K562 (cell line): ENCODE results near the gene SLC15A5. TPM values are rescaled to one million over a fixed set of nuclear protein-coding genes. Genes with fewer than 3 reads are reported as not detected.
A peak's percentile ranks its signal among the peaks of the same experiment; 100 is the strongest.

Source experiments
- ATAC-seq: fragments of 200-7000 bp; cut with Tn5 transposase; 3 replicates; pipeline ENCODE4 v1.9.1; 2020; ENCODE audit warnings: moderate library complexity
- BruUV-seq: library from RNA; stranded (reverse); fragments of 400-500 nt; replicated peaks from 2 replicates; lab custom pipeline; 2021; lab: Mats Ljungman, UMichigan
- CTCF ChIA-PET: fragments of 300-600 bp; formaldehyde crosslinking; extraction: SDS; loops from one replicate; lab custom pipeline; 2021; ENCODE audit warnings: low intra/inter-chr PET ratio; lab: Yijun Ruan, JAX
- POLR2A ChIA-PET: fragments of 300-600, 350-650 bp; sonication (Branson Sonifier 250); formaldehyde crosslinking; extraction: SDS; loops from one replicate; lab custom pipeline; 2021; ENCODE audit warnings: antibody characterized with exemption, inconsistent platforms; lab: Yijun Ruan, JAX
- DNase-seq, 4 experiments: peaks; one replicate each; pipeline versions ENCODE4 v3.0.0 to v3.0.0-alpha.2; 2011 to 2018; ENCODE audit warnings: low spot score in 3 of 4, mixed read lengths in 3 of 4; ENCODE audit errors: extremely low read depth in 1 of 4
- FAIRE-seq: peaks from 2 replicates; lab custom pipeline; 2011; peaks lifted over from hg19 to GRCh38; lab: Jason Lieb, UNC
- H2AFZ ChIP-seq: 2 replicates; pipeline ENCODE4 v1.6.0; 2011; ENCODE audit warnings: low read depth, low read length, control low read depth, inconsistent platforms
- H3K27ac ChIP-seq: fragments of 200-600 bp; 3 replicates; pipeline ENCODE4 v1.8.0; 2011; ENCODE audit warnings: low read depth, mild to moderate bottlenecking, control low read depth, inconsistent platforms, low read length, moderate library complexity, mixed read lengths; ENCODE audit errors: extremely low read depth
- H3K27me3 ChIP-seq, 2 experiments: fragments of 300-600 bp in 1 of 2; 2 replicates in 1 of 2; 3 replicates in 1 of 2; pipeline versions ENCODE4 v1.6.0 to v1.8.0; 2011; ENCODE audit warnings: inconsistent platforms in 2 of 2, low read length in 2 of 2, mild to moderate bottlenecking in 1 of 2, mixed read lengths in 1 of 2, moderate library complexity in 1 of 2; ENCODE audit not compliant: control insufficient read depth in 2 of 2, insufficient read depth in 2 of 2
- H3K36me3 ChIP-seq: fragments of 300-600 bp; 3 replicates; pipeline ENCODE4 v1.8.0; 2011; ENCODE audit warnings: mild to moderate bottlenecking, low read length, inconsistent platforms; ENCODE audit not compliant: control insufficient read depth, insufficient read depth
- H3K4me1 ChIP-seq, 2 experiments: fragments of 200-600 bp in 1 of 2; replicated peaks in 1 of 2; 2 replicates in 1 of 2; 3 replicates in 1 of 2; pipeline versions ENCODE4 v1.5.1 to v1.8.0; 2011; ENCODE audit warnings: inconsistent platforms in 2 of 2, low read length in 2 of 2, mild to moderate bottlenecking in 1 of 2, mixed read lengths in 1 of 2, moderate library complexity in 1 of 2; ENCODE audit not compliant: control insufficient read depth in 2 of 2, insufficient read depth in 2 of 2
- H3K4me2 ChIP-seq: 2 replicates; pipeline ENCODE4 v1.6.1; 2011; ENCODE audit warnings: low read length, control low read depth, inconsistent platforms, mixed read lengths; ENCODE audit not compliant: insufficient read depth
- H3K4me3 ChIP-seq: fragments of 200-600 bp; sonication (generic), shearing (Covaris generic); 2 replicates; pipeline ENCODE4 v1.5.1; 2016; ENCODE audit warnings: control low read depth, inconsistent platforms
- H3K79me2 ChIP-seq: fragments of 200-600 bp; 3 replicates; pipeline ENCODE4 v1.8.0; 2011; ENCODE audit warnings: low read length, inconsistent platforms; ENCODE audit not compliant: control insufficient read depth, insufficient read depth
- H3K9ac ChIP-seq, 2 experiments: 2 replicates each; pipeline versions ENCODE4 v1.6.0 to v1.6.1; 2011; ENCODE audit warnings: low read depth in 2 of 2, low read length in 2 of 2, control low read depth in 1 of 2, inconsistent platforms in 1 of 2, mild to moderate bottlenecking in 1 of 2, mixed read lengths in 1 of 2; ENCODE audit not compliant: insufficient read depth in 1 of 2
- H3K9me1 ChIP-seq: one replicate; pipeline ENCODE4 v1.6.0; 2011; ENCODE audit warnings: inconsistent platforms, mild to moderate bottlenecking, low read length, moderate library complexity; ENCODE audit not compliant: control insufficient read depth, insufficient read depth
- H3K9me3 ChIP-seq: replicated peaks from 2 replicates; pipeline ENCODE4 v1.5.1; 2011; ENCODE audit warnings: low read depth, low read length, inconsistent platforms; ENCODE audit not compliant: control insufficient read depth, insufficient read depth
- H4K20me1 ChIP-seq: replicated peaks from 2 replicates; pipeline ENCODE4 v1.6.1; 2011; ENCODE audit warnings: low read length, inconsistent platforms, mixed read lengths; ENCODE audit not compliant: control insufficient read depth, insufficient read depth
- EHMT2 ChIP-seq: fragments of 450-650 bp; IDR thresholded peaks from 2 replicates; pipeline ENCODE4 v1.6.1; 2018; ENCODE audit warnings: antibody characterized with exemption
- FOXK2 ChIP-seq, 2 experiments: fragments of 450-650 bp; IDR thresholded peaks in 1 of 2; conservative IDR thresholded peaks in 1 of 2; 2 replicates each; pipeline ENCODE4 v1.6.1; 2016; ENCODE audit warnings: low read depth in 2 of 2, mild to moderate bottlenecking in 1 of 2
- KLF16 ChIP-seq: IDR thresholded peaks from 2 replicates; pipeline ENCODE4 v1.6.1; 2016; ENCODE audit warnings: antibody characterized with exemption
- NFIC ChIP-seq: fragments of 450-650 bp; IDR thresholded peaks from 2 replicates; pipeline ENCODE4 v1.6.1; 2017; ENCODE audit warnings: mild to moderate bottlenecking, inconsistent platforms
- NFIX ChIP-seq: fragments of 250-450 bp; sonication (Bioruptor Pico); IDR thresholded peaks from 2 replicates; pipeline ENCODE4 v1.4.0; 2020; ENCODE audit warnings: low read depth, mild to moderate bottlenecking, moderate library complexity
- PHF20 ChIP-seq: fragments of 450-650 bp; IDR thresholded peaks from 2 replicates; pipeline ENCODE4 v1.6.1; 2018; ENCODE audit not compliant: partially characterized antibody
- PRDM10 ChIP-seq: fragments of 450-650 bp; IDR thresholded peaks from 2 replicates; pipeline ENCODE4 v1.6.1; 2018; ENCODE audit not compliant: partially characterized antibody
- PTRF ChIP-seq: fragments of 450-650 bp; IDR thresholded peaks from 2 replicates; pipeline ENCODE4 v1.6.1; 2016; ENCODE audit warnings: mild to moderate bottlenecking, missing genetic modification characterization, missing compliant biosample characterization
- RBFOX2 ChIP-seq: fragments of 200-400 bp; formaldehyde crosslinking; IDR thresholded peaks from 2 replicates; pipeline ENCODE4 v1.6.1; 2017; ENCODE audit warnings: low read depth, mild to moderate bottlenecking, low read length, moderate library complexity
- SAFB ChIP-seq: fragments of 200-400 bp; formaldehyde crosslinking; IDR thresholded peaks from 2 replicates; pipeline ENCODE4 v1.6.1; 2017; ENCODE audit warnings: low read depth, low read length, borderline replicate concordance
- SREBF1 ChIP-seq: fragments of 150-350 bp; IDR thresholded peaks from 2 replicates; pipeline ENCODE4 v1.6.1; 2014; ENCODE audit warnings: antibody characterized with exemption, low read depth, low read length, borderline replicate concordance
- STAG1 ChIP-seq: sonication (generic); formaldehyde crosslinking; IDR thresholded peaks from 2 replicates; pipeline ENCODE4 v1.5.0; 2020; ENCODE audit warnings: missing genetic modification reagents, borderline replicate concordance
- TAF9B ChIP-seq: fragments of 450-650 bp; IDR thresholded peaks from 2 replicates; pipeline ENCODE4 v1.6.1; 2018; ENCODE audit warnings: mild to moderate bottlenecking; ENCODE audit not compliant: partially characterized antibody
- UBTF ChIP-seq, 2 experiments: IDR thresholded peaks; 2 replicates each; pipeline ENCODE4 v1.6.1; 2012; ENCODE audit warnings: improper control_type of control experiment in 2 of 2, low read depth in 2 of 2, low read length in 2 of 2, borderline replicate concordance in 1 of 2
- ZFPM2 ChIP-seq: fragments of 250-450 bp; sonication (Bioruptor Pico); IDR thresholded peaks from 2 replicates; pipeline ENCODE4 v1.5.1; 2022; ENCODE audit warnings: mild to moderate bottlenecking
- ZNF282 ChIP-seq: sonication (generic); formaldehyde crosslinking; IDR thresholded peaks from 2 replicates; pipeline ENCODE4 v1.8.1; 2023; ENCODE audit warnings: missing genetic modification reagents
- ZNF384 ChIP-seq: IDR thresholded peaks from 2 replicates; pipeline ENCODE4 v1.6.1; 2012; ENCODE audit warnings: low read depth, low read length, improper control_type of control experiment
- ZNF785 ChIP-seq: fragments of 250-450 bp; sonication (Bioruptor Pico); IDR thresholded peaks from 2 replicates; pipeline ENCODE4 v1.4.0; 2020; ENCODE audit warnings: mild to moderate bottlenecking
- WGBS: fragments of 100-300 bp; shearing (Covaris generic); methylation state at CpG from one replicate; pipeline ENCODE4 v1.1.6; 2016; ENCODE audit warnings: low coverage, mixed read lengths; ENCODE audit not compliant: insufficient coverage; ENCODE audit errors: missing lambda C conversion rate; 5-methylcytosine and 5-hydroxymethylcytosine counted together
- in situ Hi-C: fragments of 300-500 bp; cut with MboI; formaldehyde crosslinking; loops from 4 replicates; pipeline ENCODE4 v1.15.0; 2018; ENCODE audit warnings: inconsistent platforms, mixed read lengths
- intact Hi-C: fragments of 100-400 bp; cut with micrococcal nuclease; formaldehyde crosslinking; loops from 2 replicates; pipeline ENCODE4 v1.14.2; 2022
- polyA plus RNA-seq, 8 experiments: library from polyadenylated mRNA; depleted of rRNA in 4 of 8; stranded (reverse) in 5 of 8; unstranded in 3 of 8; fragments of >200 nt; fragmentation: Nextera tagmentation in 2 of 8; fragmentation: Illumina TruSeq in 1 of 8; extraction: Ambion mirVana in 2 of 8; extraction: Trizol in 1 of 8; gene quantifications; 2 replicates each; pipeline versions ENCODE4 v1.2.1 to v1.2.3, GENCODE V29; 2011 to 2014; ENCODE audit warnings: inconsistent platforms in 1 of 8, missing spikeins in 1 of 8
- total RNA-seq, 7 experiments: library from RNA; depleted of rRNA in 6 of 7; stranded (reverse); fragments of >200 nt in 6 of 7; fragmentation: Illumina TruSeq in 2 of 7; extraction: Trizol in 2 of 7; gene quantifications; 2 replicates each; pipeline versions ENCODE4 v1.2.1 to v1.2.3, GENCODE V29; 2011 to 2021; ENCODE audit warnings: low replicate concordance in 1 of 7

The SLC15A5 gene
- total and polyA plus RNA-seq, 9 of the 15 experiments (the other 6 are each of a cell fraction or from before 2014, with no cell fraction given), result not detected

DNA sequence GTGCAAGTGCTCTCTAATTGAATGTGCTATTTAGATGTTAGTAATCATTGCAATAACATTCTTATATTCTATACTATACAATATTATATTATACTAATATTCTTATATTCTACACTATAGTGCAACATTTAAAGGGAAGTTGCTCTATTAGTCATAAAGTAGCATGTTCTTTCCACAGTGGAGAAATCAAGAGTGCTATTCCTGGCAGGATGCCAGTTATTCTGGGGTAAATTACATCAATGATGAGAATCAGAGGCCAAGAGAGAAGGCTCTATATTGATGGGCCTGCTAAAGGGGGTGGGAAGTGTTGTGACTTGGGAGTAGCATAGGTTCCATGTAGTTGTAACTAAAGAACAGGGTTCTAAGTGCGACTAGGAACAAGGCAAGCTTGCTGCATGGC lies 121.5 kb downstream of the SLC15A5 start:
- WGBS, result 0% methylated on average over 1 of the region's 1 CpG
- peak in 1 of 4 experiments; percentile 0 for DNase-seq
- no peak for ATAC-seq
- H2AFZ ChIP-seq, result no peak overlapping the region
- H4K20me1 ChIP-seq, result no peaks in the 10 kb centered on the region
- no TSS peak for BruUV-seq
- ChIA-PET POLR2A (no interaction called here), CTCF (no interaction called here)
- no peaks in the 10 kb centered on the region for H3K4me1 ChIP-seq
- no peak overlapping the region for H3K4me2 ChIP-seq
- no peaks in the 10 kb centered on the region for H3K9me3 ChIP-seq
- TF ChIP-seq ZNF384 (no peak), KLF16 (no peak), STAG1 (CRISPR knock-in tag) (no peak), ZFPM2 (no peak), NFIC (peak; percentile 62; the same call in 1 of the 2 replicates), PHF20 (no peak), EHMT2 (no peak), TAF9B (no peak), ZNF785 (CRISPR knock-in tag) (no peak), ZNF282 (CRISPR knock-in tag) (no peak), NFIX (CRISPR knock-in tag) (peak; percentile 61; the same call in 1 of the 2 replicates), PTRF (tag) (no peak), SREBF1 (no peak), RBFOX2 (no peak), PRDM10 (no peak), FOXK2 (conservative IDR thresholded peaks at IDR 0.05 in 1 of 2, IDR thresholded peaks at IDR 0.05 in 1 of 2; ENCODE audit: low read depth in 2 of 2) (no peak), SAFB (no peak), UBTF (IDR thresholded peaks at IDR 0.05; ENCODE audit: borderline replicate concordance in 1 of 2, low read depth in 2 of 2, low read length in 2 of 2) (no peak)
- H3K9me1 ChIP-seq, result no peaks in the 10 kb centered on the region
- H3K4me3 ChIP-seq, result no peak overlapping the region
- intact Hi-C loops, result no loop called here
- H3K36me3 ChIP-seq, result no peaks in the 10 kb centered on the region
- in situ Hi-C loops, result no loop called here
- no peak overlapping the region for H3K9ac ChIP-seq
- H3K27ac ChIP-seq, result no peak overlapping the region
- FAIRE-seq, result no peak
- no peaks in the 10 kb centered on the region for H3K79me2 ChIP-seq
- H3K27me3 ChIP-seq, result no peaks in the 10 kb centered on the region
